Measurements from ENCODE around the gene DOC2B.
"Not testable (repeated sequence)": the region's sequence is repeated elsewhere in the genome, so short reads cannot be mapped to it uniquely, and the experiment has no call there.

DOC2B gene

DNA sequence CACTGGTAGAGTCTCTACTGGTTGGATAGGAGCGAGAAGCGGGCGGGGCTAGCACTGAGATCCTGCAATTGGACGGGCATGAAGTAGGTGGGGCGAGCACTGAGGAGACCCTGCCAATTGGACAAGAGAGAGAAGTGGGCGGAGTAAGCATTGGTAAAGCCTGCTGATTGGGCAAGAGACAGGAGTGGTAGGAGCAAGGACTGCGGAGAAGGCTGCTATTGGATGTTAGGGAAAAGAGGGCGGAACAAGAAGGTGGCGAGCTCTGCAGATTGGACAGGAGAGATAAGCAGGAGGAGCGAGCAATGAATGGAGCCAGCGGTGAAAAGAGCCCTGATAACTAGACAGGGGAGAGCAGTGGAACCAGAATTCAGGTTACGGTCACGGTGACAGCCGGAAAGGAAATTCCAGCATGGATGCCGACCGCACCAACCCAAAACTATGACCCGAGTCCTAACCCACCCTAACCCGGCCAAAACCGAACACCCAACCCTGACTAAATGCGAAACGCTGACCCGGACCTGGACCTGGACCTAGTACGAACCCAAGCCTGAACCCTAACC is 39.3 kb downstream of the DOC2B start:
- Histone ChIP-seq H4K20me1 (ENCODE audit: control insufficient read depth, insufficient read depth, low read depth, low read length) (no peaks in the 10 kb centered on the region), H3K9me3 (ENCODE audit: control insufficient read depth, insufficient read depth, low read length) (no peaks in the 10 kb centered on the region), H3K36me3 (ENCODE audit: control insufficient read depth, low read length) (no peaks in the 10 kb centered on the region), H3F3A (ENCODE audit: control insufficient read depth, insufficient read depth) (no peaks in the 10 kb centered on the region), H3K4me3 (ENCODE audit: low read length) (no peak overlapping the region), H3K27me3 (ENCODE audit: control insufficient read depth, low read length) (no peaks in the 10 kb centered on the region), H3K4me2 (ENCODE audit: low read length) (no peak overlapping the region), H3K27ac (ENCODE audit: low read depth, low read length) (no peak overlapping the region), H3K79me2 (ENCODE audit: control insufficient read depth, low read length) (no peaks in the 10 kb centered on the region), H3K4me1 (ENCODE audit: control insufficient read depth, low read length) (no peaks in the 10 kb centered on the region), H3K9me2 (replicated peaks; ENCODE audit: control insufficient read depth, low read length) (no peaks in the 10 kb centered on the region)
- TF ChIP-seq EZH2phosphoT487 (IDR thresholded peaks at IDR 0.05; ENCODE audit: borderline replicate concordance, low read length) = no peak
- TF ChIP-seq, protein P1, sequence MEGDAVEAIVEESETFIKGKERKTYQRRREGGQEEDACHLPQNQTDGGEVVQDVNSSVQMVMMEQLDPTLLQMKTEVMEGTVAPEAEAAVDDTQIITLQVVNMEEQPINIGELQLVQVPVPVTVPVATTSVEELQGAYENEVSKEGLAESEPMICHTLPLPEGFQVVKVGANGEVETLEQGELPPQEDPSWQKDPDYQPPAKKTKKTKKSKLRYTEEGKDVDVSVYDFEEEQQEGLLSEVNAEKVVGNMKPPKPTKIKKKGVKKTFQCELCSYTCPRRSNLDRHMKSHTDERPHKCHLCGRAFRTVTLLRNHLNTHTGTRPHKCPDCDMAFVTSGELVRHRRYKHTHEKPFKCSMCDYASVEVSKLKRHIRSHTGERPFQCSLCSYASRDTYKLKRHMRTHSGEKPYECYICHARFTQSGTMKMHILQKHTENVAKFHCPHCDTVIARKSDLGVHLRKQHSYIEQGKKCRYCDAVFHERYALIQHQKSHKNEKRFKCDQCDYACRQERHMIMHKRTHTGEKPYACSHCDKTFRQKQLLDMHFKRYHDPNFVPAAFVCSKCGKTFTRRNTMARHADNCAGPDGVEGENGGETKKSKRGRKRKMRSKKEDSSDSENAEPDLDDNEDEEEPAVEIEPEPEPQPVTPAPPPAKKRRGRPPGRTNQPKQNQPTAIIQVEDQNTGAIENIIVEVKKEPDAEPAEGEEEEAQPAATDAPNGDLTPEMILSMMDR (IDR thresholded peaks at IDR 0.05; ENCODE audit: low read depth, low read length, poor library complexity, severe bottlenecking) = no peak

DNA sequence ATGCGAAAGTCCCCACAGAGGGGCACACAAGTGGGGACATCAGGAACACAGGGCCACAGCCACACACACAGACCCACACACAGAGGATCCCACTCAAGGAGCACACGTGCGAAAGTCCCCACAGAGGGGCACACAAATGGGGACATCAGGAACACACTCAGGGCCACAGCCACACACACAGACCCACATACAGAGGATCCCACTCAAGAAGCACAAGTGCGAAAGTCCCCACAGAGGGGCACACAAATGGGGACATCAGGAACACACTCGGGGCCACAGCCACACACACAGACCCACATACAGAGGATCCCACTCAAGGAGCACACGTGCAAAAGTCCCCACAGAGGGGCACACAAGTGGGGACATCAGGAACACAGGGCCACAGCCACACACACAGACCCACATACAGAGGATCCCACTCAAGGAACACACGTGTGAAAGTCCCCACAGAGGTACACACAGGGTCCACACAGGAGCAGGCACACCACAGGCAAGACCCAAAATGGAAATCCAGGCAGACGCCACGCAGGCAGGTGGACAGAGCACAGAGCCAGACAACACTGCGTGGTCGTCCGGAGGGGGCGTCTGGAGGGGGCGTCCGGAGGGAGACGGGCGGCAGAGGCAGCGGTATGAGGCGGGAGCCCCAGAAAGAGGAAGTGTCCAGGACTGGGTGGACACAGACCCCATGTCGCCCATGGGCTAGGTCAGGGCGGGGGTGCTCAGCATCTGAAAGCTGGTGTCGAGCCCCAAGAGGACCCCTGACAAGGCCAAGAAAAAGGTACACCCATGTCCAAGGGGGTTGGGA is 41.8 kb downstream of the DOC2B start:
- H3K9me2 ChIP-seq (replicated peaks; ENCODE audit: control insufficient read depth, low read length); H4K20me1 ChIP-seq (ENCODE audit: control insufficient read depth, insufficient read depth, low read depth, low read length); H3F3A ChIP-seq (ENCODE audit: control insufficient read depth, insufficient read depth); H3K27ac ChIP-seq (ENCODE audit: low read depth, low read length); H3K9me3 ChIP-seq (ENCODE audit: control insufficient read depth, insufficient read depth, low read length); H3K4me1 ChIP-seq (ENCODE audit: control insufficient read depth, low read length); H3K27me3 ChIP-seq (ENCODE audit: control insufficient read depth, low read length); H3K4me2 ChIP-seq (ENCODE audit: low read length); H3K36me3 ChIP-seq (ENCODE audit: control insufficient read depth, low read length); H3K4me3 ChIP-seq (ENCODE audit: low read length); H3K79me2 ChIP-seq (ENCODE audit: control insufficient read depth, low read length): not testable (repeated sequence)

DNA sequence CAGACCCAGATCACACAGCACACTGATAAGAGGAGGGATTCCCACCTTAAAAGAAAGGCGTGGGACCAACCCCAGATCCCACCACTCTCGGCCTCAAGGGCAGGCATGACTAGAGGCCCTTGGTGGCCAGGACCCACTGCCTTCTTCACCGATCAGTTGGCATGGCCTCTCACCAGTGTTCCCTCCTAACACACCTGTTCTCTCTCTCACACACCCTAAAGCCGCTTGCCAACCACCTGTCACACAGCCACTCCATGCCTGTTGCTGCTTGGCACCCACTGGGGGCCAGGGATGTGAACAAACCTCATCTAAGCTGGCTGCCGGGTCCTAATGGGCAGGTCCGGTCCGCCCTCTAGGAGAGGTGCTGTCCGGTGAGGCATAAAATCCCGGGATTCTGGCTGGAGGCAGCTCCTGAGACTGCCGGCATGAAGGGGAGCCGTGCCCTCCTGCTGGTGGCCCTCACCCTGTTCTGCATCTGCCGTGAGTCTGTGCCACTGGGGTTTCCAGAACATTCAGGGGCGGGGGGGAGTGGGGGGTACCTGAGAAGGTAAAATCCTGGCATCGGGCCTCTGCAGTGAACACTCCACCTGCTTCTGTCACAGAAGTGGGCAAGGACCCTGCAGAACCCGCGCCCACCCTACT is 44.2 kb downstream of the DOC2B start, which contains the start of gene SCGB1C2:
Gene SCGB1C2, plus strand, starts transcription at position 404 of the 642 bp plus-strand sequence. Its CDS starts 22 bp downstream, at position 426.
- H3K4me1 ChIP-seq (ENCODE audit: control insufficient read depth, low read length); H3K4me3 ChIP-seq (ENCODE audit: low read length); H3K4me2 ChIP-seq (ENCODE audit: low read length); H3K9me3 ChIP-seq (ENCODE audit: control insufficient read depth, insufficient read depth, low read length); H3F3A ChIP-seq (ENCODE audit: control insufficient read depth, insufficient read depth); H3K9me2 ChIP-seq (replicated peaks; ENCODE audit: control insufficient read depth, low read length); H3K27me3 ChIP-seq (ENCODE audit: control insufficient read depth, low read length); H3K36me3 ChIP-seq (ENCODE audit: control insufficient read depth, low read length); H4K20me1 ChIP-seq (ENCODE audit: control insufficient read depth, insufficient read depth, low read depth, low read length); H3K27ac ChIP-seq (ENCODE audit: low read depth, low read length); H3K79me2 ChIP-seq (ENCODE audit: control insufficient read depth, low read length): not testable (repeated sequence)

DNA sequence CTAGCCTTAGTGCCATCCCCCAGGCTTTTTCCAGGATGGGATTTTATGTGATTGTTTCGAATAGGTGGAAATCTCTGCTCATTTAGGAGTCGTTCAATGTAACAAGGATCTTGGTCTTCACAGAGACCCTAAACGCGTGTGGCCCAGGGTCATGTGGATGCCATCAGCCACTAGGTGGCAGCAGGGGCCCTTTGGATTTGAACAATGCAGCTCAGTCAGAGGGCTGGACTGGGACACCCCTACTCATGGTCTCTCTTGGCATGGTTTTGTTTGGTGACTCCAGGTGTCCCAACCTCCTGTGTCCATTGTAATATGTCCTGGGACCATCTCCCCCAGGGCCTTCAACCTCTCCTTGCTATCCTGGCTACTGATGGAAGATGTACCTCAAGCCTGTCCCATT is 44.9 kb downstream of the DOC2B start:
- not testable (repeated sequence) for H3K4me2 ChIP-seq (ENCODE audit: low read length); H3K36me3 ChIP-seq (ENCODE audit: control insufficient read depth, low read length); H3K9me3 ChIP-seq (ENCODE audit: control insufficient read depth, insufficient read depth, low read length); H3K79me2 ChIP-seq (ENCODE audit: control insufficient read depth, low read length); H3K4me1 ChIP-seq (ENCODE audit: control insufficient read depth, low read length); H3K4me3 ChIP-seq (ENCODE audit: low read length); H3K9me2 ChIP-seq (replicated peaks; ENCODE audit: control insufficient read depth, low read length); H4K20me1 ChIP-seq (ENCODE audit: control insufficient read depth, insufficient read depth, low read depth, low read length); H3K27ac ChIP-seq (ENCODE audit: low read depth, low read length); H3K27me3 ChIP-seq (ENCODE audit: control insufficient read depth, low read length); H3F3A ChIP-seq (ENCODE audit: control insufficient read depth, insufficient read depth)

DNA sequence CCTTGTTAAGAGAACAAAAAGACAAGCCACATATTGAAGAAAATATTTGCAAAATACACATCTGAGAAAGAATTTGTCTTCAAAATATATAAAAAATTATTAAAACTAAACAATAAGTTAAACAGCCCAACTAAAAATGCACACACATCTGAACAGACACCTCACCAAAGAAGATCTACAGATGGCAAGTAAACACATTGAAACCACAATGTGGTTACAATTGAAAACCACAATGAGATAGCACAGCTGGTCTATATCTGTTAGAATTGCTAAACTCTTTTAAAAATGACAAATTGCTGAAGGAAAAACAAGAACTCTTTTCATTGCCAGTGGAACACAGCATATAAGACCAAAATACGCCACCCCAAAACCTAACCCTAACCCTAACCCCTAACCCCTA is 45.6 kb downstream of the DOC2B start:
- not testable (repeated sequence) for H3K4me1 ChIP-seq (ENCODE audit: control insufficient read depth, low read length); H3K4me2 ChIP-seq (ENCODE audit: low read length); H3F3A ChIP-seq (ENCODE audit: control insufficient read depth, insufficient read depth); H3K4me3 ChIP-seq (ENCODE audit: low read length); H3K9me3 ChIP-seq (ENCODE audit: control insufficient read depth, insufficient read depth, low read length); H3K79me2 ChIP-seq (ENCODE audit: control insufficient read depth, low read length); H3K9me2 ChIP-seq (replicated peaks; ENCODE audit: control insufficient read depth, low read length); H3K27me3 ChIP-seq (ENCODE audit: control insufficient read depth, low read length); H3K27ac ChIP-seq (ENCODE audit: low read depth, low read length); H3K36me3 ChIP-seq (ENCODE audit: control insufficient read depth, low read length); H4K20me1 ChIP-seq (ENCODE audit: control insufficient read depth, insufficient read depth, low read depth, low read length)

DNA sequence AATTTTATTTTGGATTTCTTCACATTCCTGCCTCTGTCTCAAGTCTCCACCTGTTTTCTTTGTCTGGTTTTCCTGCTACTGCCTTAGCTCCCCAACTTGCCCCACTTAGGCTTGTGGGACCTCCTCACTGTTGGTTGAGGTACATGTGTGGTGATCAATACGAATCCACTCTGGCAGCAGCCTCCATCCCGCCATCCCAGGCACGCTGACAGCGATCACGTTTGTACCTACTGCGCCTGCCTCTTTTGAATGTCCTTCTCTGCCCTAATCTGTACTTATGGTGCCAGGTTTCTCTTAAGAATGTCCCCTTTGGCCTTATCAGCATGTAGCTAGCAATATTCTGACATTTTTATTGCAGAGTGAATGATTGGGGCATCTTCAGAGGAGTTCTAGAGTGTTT is 46.4 kb downstream of the DOC2B start:
- H4K20me1 ChIP-seq (ENCODE audit: control insufficient read depth, insufficient read depth, low read depth, low read length); H3K9me2 ChIP-seq (replicated peaks; ENCODE audit: control insufficient read depth, low read length); H3F3A ChIP-seq (ENCODE audit: control insufficient read depth, insufficient read depth); H3K4me2 ChIP-seq (ENCODE audit: low read length); H3K4me1 ChIP-seq (ENCODE audit: control insufficient read depth, low read length); H3K4me3 ChIP-seq (ENCODE audit: low read length); H3K9me3 ChIP-seq (ENCODE audit: control insufficient read depth, insufficient read depth, low read length); H3K36me3 ChIP-seq (ENCODE audit: control insufficient read depth, low read length); H3K27ac ChIP-seq (ENCODE audit: low read depth, low read length); H3K79me2 ChIP-seq (ENCODE audit: control insufficient read depth, low read length); H3K27me3 ChIP-seq (ENCODE audit: control insufficient read depth, low read length): not testable (repeated sequence)

Data from DOHH2 (cell line).